CD4-positive, alpha-beta T cell treated with Interferon alpha-2 for 1 hour (primary cell): ENCODE measurements around the gene VPS26B.
"Not testable (repeated sequence)": the region's sequence is repeated elsewhere in the genome, so short reads cannot be mapped to it uniquely, and the experiment has no call there.

Experiments used
- DNase-seq, 2 donors: peaks; one replicate each; pipeline ENCODE4 v3.0.0-alpha.2; 2020 to 2022

VPS26B gene

GRCh38 chr11:134283461-134284230 is 59.2 kb downstream of the VPS26B start:
- DNase-seq = no peak

DNA sequence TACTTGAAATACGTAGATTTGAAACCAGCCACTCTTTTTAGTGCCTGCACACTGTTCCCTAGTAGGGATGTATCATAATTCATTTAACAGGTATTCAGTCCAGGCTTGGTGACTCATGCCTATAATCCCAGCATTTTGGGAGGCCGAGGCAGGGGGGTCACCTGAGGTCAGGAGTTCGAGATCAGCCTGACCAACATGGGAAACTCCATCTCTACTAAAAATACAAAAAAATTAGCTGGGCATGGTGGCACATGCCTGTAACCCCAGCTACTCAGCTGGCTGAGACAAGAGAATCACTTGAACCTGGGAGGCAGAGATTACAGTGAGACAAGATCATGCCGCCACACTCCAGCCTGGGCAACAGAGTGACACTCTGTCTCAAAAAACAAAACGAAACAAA is 59.9 kb downstream of the VPS26B start:
- not testable (repeated sequence) for DNase-seq

DNA sequence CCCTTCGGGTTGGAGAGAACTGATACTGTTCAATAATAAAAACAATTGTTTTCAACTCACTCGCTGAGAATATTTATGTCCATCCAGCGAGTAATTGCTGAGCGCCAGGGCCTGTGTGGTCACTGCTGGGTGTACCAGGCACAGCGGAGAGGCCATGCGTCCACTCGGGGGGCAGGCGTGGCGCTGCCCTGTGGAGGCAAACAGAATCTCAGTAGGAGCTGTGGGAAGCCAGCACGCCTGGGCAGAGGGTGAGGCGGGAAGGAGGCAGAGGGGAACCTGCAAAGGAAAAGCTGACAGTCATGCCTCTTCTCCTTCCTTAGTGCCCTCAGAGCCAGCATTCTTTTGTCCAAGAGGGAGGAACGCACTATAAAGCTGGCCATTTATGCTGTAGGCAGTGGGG is 63.1 kb downstream of the VPS26B start:
- no peak for DNase-seq

DNA sequence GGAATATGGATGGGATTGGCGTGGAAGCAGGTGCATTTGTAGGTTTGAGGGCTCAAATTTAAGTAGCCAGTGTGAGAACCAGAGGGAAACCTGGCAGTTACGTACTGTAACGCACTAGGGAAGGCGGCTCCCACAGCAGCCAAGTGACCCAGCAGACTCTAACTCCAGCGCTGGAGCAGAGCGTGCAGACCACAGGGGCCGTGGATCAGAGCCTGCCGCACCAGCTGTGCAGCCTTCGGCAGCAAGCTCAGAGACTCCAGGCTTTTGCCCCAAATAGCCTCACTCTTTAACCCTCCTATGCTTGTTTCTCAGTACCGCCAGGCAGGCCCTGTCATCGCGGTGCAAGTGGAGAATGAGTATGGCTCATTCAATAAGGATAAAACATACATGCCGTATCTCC is 64.0 kb downstream of the VPS26B start:
- no peak for DNase-seq

- DNase-seq = no peak
These were observed 64.7 kb downstream of the VPS26B start for GRCh38 chr11:134289167-134289566.

GRCh38 chr11:134289789-134290188 is 65.3 kb downstream of the VPS26B start:
- DNase-seq = no peak

GRCh38 chr11:134290646-134291045 is 66.2 kb downstream of the VPS26B start:
- no peak for DNase-seq

- DNase-seq = no peak
These were observed 66.7 kb downstream of the VPS26B start for GRCh38 chr11:134291196-134291595.

DNA sequence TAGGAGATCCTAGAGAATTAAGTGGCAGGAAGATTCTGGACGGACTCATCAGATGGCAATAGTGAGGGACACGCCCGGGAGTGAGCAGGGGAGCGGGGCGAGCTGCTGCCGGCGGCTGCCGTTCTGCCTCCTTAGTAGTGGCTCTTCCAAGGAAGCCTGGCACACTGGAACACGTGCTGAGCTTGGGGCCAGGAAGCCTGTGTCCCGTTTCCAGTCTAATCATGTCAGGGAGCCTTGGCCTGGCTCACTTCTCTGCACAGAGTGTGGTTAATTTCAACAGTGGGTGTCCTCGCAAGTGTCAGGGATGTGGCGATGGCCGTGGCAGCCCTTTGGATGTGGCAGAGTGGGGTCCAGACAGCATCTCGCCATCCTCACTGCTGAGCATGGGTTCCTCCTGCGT is 68.2 kb downstream of the VPS26B start:
- no peak for DNase-seq

GRCh38 chr11:134293119-134294113 is 68.9 kb downstream of the VPS26B start:
- DNase-seq = no peak

DNA sequence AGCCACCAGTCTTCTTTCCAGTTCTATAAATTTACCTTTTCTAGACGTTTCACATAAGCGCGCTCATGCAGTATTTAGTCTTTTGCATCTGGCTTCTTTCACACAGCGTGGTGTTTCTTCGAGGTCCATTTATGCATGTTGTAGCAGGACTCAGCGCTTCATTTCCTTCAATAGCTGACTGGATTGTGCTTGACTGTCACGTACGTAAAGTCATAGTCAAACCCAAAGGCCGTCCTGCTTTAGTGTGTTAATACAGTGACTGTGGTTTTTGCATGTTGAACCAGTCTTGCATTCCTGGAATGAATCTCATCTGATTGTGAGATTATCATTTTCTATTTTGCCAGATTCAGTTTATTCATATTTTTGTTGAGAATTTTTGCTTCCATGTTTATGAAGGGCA is 70.2 kb downstream of the VPS26B start:
- DNase-seq = no peak
